H9 (cell line): ENCODE measurements around the gene RAP1GDS1. TPM values are rescaled to one million over a fixed set of nuclear protein-coding genes. Genes with fewer than 3 reads are reported as not detected.

Experiments
- DNase-seq: peaks from one replicate; pipeline ENCODE4 v3.0.0-alpha.2; 2017
- H2AFZ ChIP-seq: one replicate; pipeline ENCODE4 v1.6.1; 2013; ENCODE audit warnings: mild to moderate bottlenecking, low read length, control low read depth, moderate library complexity
- H2AK5ac ChIP-seq: 2 replicates; pipeline ENCODE4 v1.6.1; 2013; ENCODE audit warnings: low read length, control low read depth, mixed read lengths; ENCODE audit not compliant: insufficient read length
- H2BK120ac ChIP-seq: one replicate; pipeline ENCODE4 v1.6.1; 2013; ENCODE audit warnings: low read depth, mild to moderate bottlenecking, low read length, control low read depth, inconsistent platforms; ENCODE audit not compliant: poor library complexity, severe bottlenecking
- H2BK12ac ChIP-seq: 2 replicates; pipeline ENCODE4 v1.6.1; 2013; ENCODE audit warnings: low read length, control low read depth, mixed read lengths, low read depth; ENCODE audit not compliant: insufficient read length
- H2BK15ac ChIP-seq: 2 replicates; pipeline ENCODE4 v1.6.1; 2013; ENCODE audit warnings: low read depth, low read length, control low read depth
- H2BK20ac ChIP-seq: one replicate; pipeline ENCODE4 v1.6.1; 2013; ENCODE audit warnings: low read depth, mild to moderate bottlenecking, low read length, control low read depth, inconsistent platforms; ENCODE audit not compliant: poor library complexity, severe bottlenecking
- H2BK5ac ChIP-seq: 2 replicates; pipeline ENCODE4 v1.6.1; 2013; ENCODE audit warnings: low read length, control low read depth, mixed read lengths; ENCODE audit not compliant: insufficient read length
- H3K14ac ChIP-seq: 2 replicates; pipeline ENCODE4 v1.6.1; 2013; ENCODE audit warnings: low read length, control low read depth; ENCODE audit not compliant: insufficient read depth
- H3K18ac ChIP-seq: 2 replicates; pipeline ENCODE4 v1.6.1; 2013; ENCODE audit warnings: low read depth, mild to moderate bottlenecking, mixed read lengths, low read length, control low read depth; ENCODE audit not compliant: insufficient read length
- H3K23ac ChIP-seq: 2 replicates; pipeline ENCODE4 v1.6.1; 2013; ENCODE audit warnings: low read length, control low read depth, mixed read lengths, low read depth; ENCODE audit not compliant: insufficient read length
- H3K23me2 ChIP-seq: 2 replicates; pipeline ENCODE4 v1.6.1; 2013; ENCODE audit warnings: low read depth, mild to moderate bottlenecking, mixed read lengths, low read length, control low read depth; ENCODE audit not compliant: insufficient read length, poor library complexity, severe bottlenecking
- H3K27ac ChIP-seq: 2 replicates; pipeline ENCODE4 v1.5.1; 2013; ENCODE audit warnings: low read length, control low read depth, mixed read lengths, low read depth; ENCODE audit not compliant: insufficient read length
- H3K27me3 ChIP-seq: 2 replicates; pipeline ENCODE4 v1.6.1; 2013; ENCODE audit warnings: low read length, control low read depth, inconsistent platforms; ENCODE audit not compliant: insufficient read depth
- H3K4ac ChIP-seq: 2 replicates; pipeline ENCODE4 v1.6.1; 2013; ENCODE audit warnings: low read depth, mild to moderate bottlenecking, control low read depth, inconsistent platforms, low read length, moderate library complexity
- H3K4me1 ChIP-seq: 2 replicates; pipeline ENCODE4 v1.6.1; 2013; ENCODE audit warnings: low read length, control low read depth, inconsistent platforms; ENCODE audit not compliant: insufficient read depth
- H3K4me2 ChIP-seq: 2 replicates; pipeline ENCODE4 v1.6.1; 2013; ENCODE audit warnings: low read length, control low read depth, mixed read lengths; ENCODE audit not compliant: insufficient read length, insufficient read depth
- H3K56ac ChIP-seq: 2 replicates; pipeline ENCODE4 v1.6.1; 2013; ENCODE audit warnings: low read depth, mild to moderate bottlenecking, mixed read lengths, low read length, control low read depth; ENCODE audit not compliant: insufficient read length
- H3K79me1 ChIP-seq: 2 replicates; pipeline ENCODE4 v1.6.1; 2013; ENCODE audit warnings: low read depth, mild to moderate bottlenecking, moderate library complexity, low read length, control low read depth, inconsistent platforms; ENCODE audit not compliant: insufficient read depth, poor library complexity, severe bottlenecking
- H3K79me2 ChIP-seq: 2 replicates; pipeline ENCODE4 v1.6.1; 2013; ENCODE audit warnings: low read length, control low read depth, inconsistent platforms; ENCODE audit not compliant: insufficient read depth
- H3K9ac ChIP-seq: 2 replicates; pipeline ENCODE4 v1.6.1; 2013; ENCODE audit warnings: low read length, control low read depth, mixed read lengths; ENCODE audit not compliant: insufficient read length; ENCODE audit errors: extremely low read depth
- H3K9me3 ChIP-seq: one replicate; pipeline ENCODE4 v1.6.1; 2013; ENCODE audit warnings: low read depth, low read length, inconsistent platforms; ENCODE audit not compliant: control insufficient read depth
- H3T11ph ChIP-seq: one replicate; pipeline ENCODE4 v1.6.1; 2013; ENCODE audit warnings: mild to moderate bottlenecking, low read length, control low read depth, inconsistent platforms
- H4K20me1 ChIP-seq: one replicate; pipeline ENCODE4 v1.6.1; 2013; ENCODE audit not compliant: control insufficient read depth, insufficient read length, insufficient read depth
- H4K5ac ChIP-seq: 2 replicates; pipeline ENCODE4 v1.6.1; 2013; ENCODE audit warnings: low read depth, mild to moderate bottlenecking, mixed read lengths, low read length, control low read depth; ENCODE audit not compliant: insufficient read length
- H4K8ac ChIP-seq: replicated peaks from 2 replicates; pipeline ENCODE4 v1.6.1; 2013; ENCODE audit warnings: low read length, control low read depth, mixed read lengths, low read depth; ENCODE audit not compliant: insufficient read length
- H4K91ac ChIP-seq: 2 replicates; pipeline ENCODE4 v1.6.1; 2013; ENCODE audit warnings: low read depth, mild to moderate bottlenecking, moderate library complexity, mixed read lengths, low read length, control low read depth; ENCODE audit not compliant: insufficient read length
- H3K27ac Mint-ChIP-seq, 3 experiments: 2 replicates in 2 of 3; 3 replicates in 1 of 3; pipeline ENCODE4 v1.8.0; 2020 to 2021; ENCODE audit warnings: mixed read lengths in 3 of 3, mild to moderate bottlenecking in 1 of 3, moderate library complexity in 1 of 3
- H3K27me3 Mint-ChIP-seq: 2 replicates; pipeline ENCODE4 v1.8.0; 2021; ENCODE audit warnings: low read depth, mild to moderate bottlenecking, moderate library complexity, mixed read lengths
- H3K36me3 Mint-ChIP-seq, 3 experiments: 2 replicates in 2 of 3; 3 replicates in 1 of 3; pipeline ENCODE4 v1.8.0; 2020 to 2021; ENCODE audit warnings: low read depth in 3 of 3, mixed read lengths in 3 of 3; ENCODE audit not compliant: insufficient read depth in 1 of 3
- H3K4me1 Mint-ChIP-seq, 2 experiments: 2 replicates each; pipeline ENCODE4 v1.8.0; 2020; ENCODE audit warnings: mixed read lengths in 2 of 2
- H3K4me3 Mint-ChIP-seq, 2 experiments: 2 replicates in 1 of 2; 3 replicates in 1 of 2; pipeline ENCODE4 v1.8.0; 2020 to 2021; ENCODE audit warnings: mild to moderate bottlenecking in 2 of 2, mixed read lengths in 2 of 2, moderate library complexity in 1 of 2
- H3K9me3 Mint-ChIP-seq, 2 experiments: 2 replicates in 1 of 2; 3 replicates in 1 of 2; pipeline ENCODE4 v1.8.0; 2020; ENCODE audit warnings: mild to moderate bottlenecking in 2 of 2, mixed read lengths in 2 of 2, moderate library complexity in 1 of 2
- WGBS: extraction: QIAGEN DNeasy Blood & Tissue Kit; methylation state at CpG from one replicate; pipeline ENCODE4 v1.1.7; 2013; ENCODE audit warnings: missing lambda C conversion rate, low lambda C conversion rate, mixed read lengths; ENCODE audit not compliant: insufficient read length; ENCODE audit errors: extremely low coverage; 5-methylcytosine and 5-hydroxymethylcytosine counted together
- total RNA-seq: library from RNA; stranded (reverse); gene quantifications from 2 replicates; pipeline ENCODE4 v1.2.1, GENCODE V29; 2021
- TF ChIP-seq, protein P1 (sequence below): fragments of 200-600 bp; sonication (generic); conservative IDR thresholded peaks from 3 replicates; pipeline ENCODE4 v1.8.0; 2021; ENCODE audit warnings: antibody characterized with exemption, mild to moderate bottlenecking

The RAP1GDS1 gene
- total RNA-seq, 1 experiment from 2014 or later: 25.2 TPM

- H2BK5ac ChIP-seq: no peak overlapping the region
- H3K36me3 Mint-ChIP-seq: peaks cover under 1 to 4% (median 2%) of the 10 kb centered on the region in 3 experiments; a peak in 2 of 7 replicates
- no peaks in the 10 kb centered on the region for H4K20me1 ChIP-seq
- H4K5ac ChIP-seq: no peak overlapping the region
- no peaks in the 10 kb centered on the region for H3K79me2 ChIP-seq
- no peak overlapping the region for H4K91ac ChIP-seq
- H3K27ac ChIP-seq: no peak overlapping the region
- no peaks in the 10 kb centered on the region for H3K27me3 Mint-ChIP-seq
- no peak for DNase-seq
- no peak overlapping the region for H2AFZ ChIP-seq
- H2AK5ac ChIP-seq: no peak overlapping the region
- H3K4me3 Mint-ChIP-seq: no peak overlapping the region
- no peak overlapping the region for H3K23ac ChIP-seq
- TF ChIP-seq, protein P1, sequence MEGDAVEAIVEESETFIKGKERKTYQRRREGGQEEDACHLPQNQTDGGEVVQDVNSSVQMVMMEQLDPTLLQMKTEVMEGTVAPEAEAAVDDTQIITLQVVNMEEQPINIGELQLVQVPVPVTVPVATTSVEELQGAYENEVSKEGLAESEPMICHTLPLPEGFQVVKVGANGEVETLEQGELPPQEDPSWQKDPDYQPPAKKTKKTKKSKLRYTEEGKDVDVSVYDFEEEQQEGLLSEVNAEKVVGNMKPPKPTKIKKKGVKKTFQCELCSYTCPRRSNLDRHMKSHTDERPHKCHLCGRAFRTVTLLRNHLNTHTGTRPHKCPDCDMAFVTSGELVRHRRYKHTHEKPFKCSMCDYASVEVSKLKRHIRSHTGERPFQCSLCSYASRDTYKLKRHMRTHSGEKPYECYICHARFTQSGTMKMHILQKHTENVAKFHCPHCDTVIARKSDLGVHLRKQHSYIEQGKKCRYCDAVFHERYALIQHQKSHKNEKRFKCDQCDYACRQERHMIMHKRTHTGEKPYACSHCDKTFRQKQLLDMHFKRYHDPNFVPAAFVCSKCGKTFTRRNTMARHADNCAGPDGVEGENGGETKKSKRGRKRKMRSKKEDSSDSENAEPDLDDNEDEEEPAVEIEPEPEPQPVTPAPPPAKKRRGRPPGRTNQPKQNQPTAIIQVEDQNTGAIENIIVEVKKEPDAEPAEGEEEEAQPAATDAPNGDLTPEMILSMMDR: no peak
- no peak overlapping the region for H3K4ac ChIP-seq
- no peaks in the 10 kb centered on the region for H3K23me2 ChIP-seq
- H3K9me3 Mint-ChIP-seq: no peaks in the 10 kb centered on the region
- no peak overlapping the region for H3K18ac ChIP-seq
- H3K56ac ChIP-seq: no peak overlapping the region
- H3K14ac ChIP-seq: no peak overlapping the region
- H3K79me1 ChIP-seq: no peaks in the 10 kb centered on the region
- no peak overlapping the region for H2BK20ac ChIP-seq
- H3K4me1 ChIP-seq: no peaks in the 10 kb centered on the region
- H3K27ac Mint-ChIP-seq: no peak overlapping the region; a peak in 1 of 7 replicates
- no peak overlapping the region for H2BK12ac ChIP-seq
- no peak overlapping the region for H3K4me2 ChIP-seq
- H3K9ac ChIP-seq: no peak overlapping the region
- H4K8ac ChIP-seq: no peak overlapping the region
- no peaks in the 10 kb centered on the region for H3K27me3 ChIP-seq
- H2BK120ac ChIP-seq: no peak overlapping the region
- no CpG with 5 or more reads among the region's 5 CpGs for WGBS
- H3K4me1 Mint-ChIP-seq: no peaks in the 10 kb centered on the region
- H3T11ph ChIP-seq: no peak overlapping the region
- H3K9me3 ChIP-seq: no peaks in the 10 kb centered on the region
- H2BK15ac ChIP-seq: no peak overlapping the region
Measured at GRCh38 chr4:98374643-98375042, 113.5 kb downstream of the RAP1GDS1 start.
